HTERT RPE-1 (cell line): ENCODE results near the gene C16orf74.

Experiments used
- in situ Hi-C: fragments of 300-500 bp; cut with MboI; formaldehyde crosslinking; loops from 4 replicates; pipeline ENCODE4 v1.14.3; 2020; ENCODE audit warnings: low sequenced_read_pairs

Gene C16orf74

GRCh38 chr16:85659805-85660511, 90.9 kb downstream of the C16orf74 start:
- in situ Hi-C loops, result no loop called here

DNA sequence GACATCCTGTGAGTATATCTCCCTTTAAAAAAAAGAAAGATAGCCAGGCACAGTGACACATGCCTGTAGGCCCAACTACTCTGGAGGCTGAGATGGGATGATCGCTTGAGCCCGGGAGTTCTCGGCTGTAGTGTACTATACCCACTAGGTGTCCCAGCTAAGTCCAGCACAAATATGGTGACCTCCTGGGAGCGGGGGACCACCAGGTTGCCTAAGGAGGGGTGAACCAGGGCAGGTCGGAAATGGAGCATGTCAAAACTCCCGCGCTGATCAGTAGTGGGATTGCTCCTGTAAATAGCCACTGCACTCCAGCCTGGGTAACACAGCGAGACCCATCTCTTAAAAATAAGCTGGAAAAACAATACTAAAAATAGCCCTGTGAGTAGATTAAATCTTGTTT, 91.6 kb downstream of the C16orf74 start:
- in situ Hi-C loops, result no loop called here

- in situ Hi-C loops, result no loop called here
Observed at GRCh38 chr16:85658504-85659326, 92.2 kb downstream of the C16orf74 start.

GRCh38 chr16:85657996-85658395, 92.9 kb downstream of the C16orf74 start:
- in situ Hi-C loops, result no loop called here
